DOHH2 (cell line): ENCODE data around the gene PAPOLG.

Experiments used
- EZH2phosphoT487 ChIP-seq: fragments of 200-600 bp; sonication (generic); IDR thresholded peaks from 2 replicates; pipeline ENCODE4 v1.6.1; 2017; ENCODE audit warnings: borderline replicate concordance, mild to moderate bottlenecking, antibody characterized with exemption, low read length, moderate library complexity, mixed read lengths
- TF ChIP-seq, protein P1 (sequence below): fragments of 200-600 bp; sonication (generic); IDR thresholded peaks from one replicate; pipeline ENCODE4 v1.5.1; 2014; ENCODE audit warnings: antibody characterized with exemption, mild to moderate bottlenecking, low read depth, low read length; ENCODE audit not compliant: poor library complexity, severe bottlenecking

DNA sequence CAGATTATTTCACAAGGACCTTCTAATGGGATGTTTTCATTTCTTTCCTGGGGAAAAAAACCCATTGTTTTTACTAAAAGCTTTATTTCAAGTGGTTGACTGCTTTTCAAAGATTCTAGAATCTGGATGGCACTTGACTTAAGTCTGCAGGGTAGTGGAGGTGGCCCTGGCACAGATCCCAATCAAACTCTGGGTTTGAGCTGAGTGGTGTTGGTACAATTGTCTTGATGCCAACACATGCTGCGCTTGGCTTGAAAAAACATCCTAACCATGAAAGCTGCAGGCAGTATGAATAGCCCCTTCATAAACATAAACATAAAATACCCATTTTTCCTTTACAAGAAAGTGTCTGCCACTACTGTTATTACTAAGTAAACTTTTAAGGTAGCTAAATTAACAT, 3.6 kb downstream of the PAPOLG start:
- TF ChIP-seq, protein P1, sequence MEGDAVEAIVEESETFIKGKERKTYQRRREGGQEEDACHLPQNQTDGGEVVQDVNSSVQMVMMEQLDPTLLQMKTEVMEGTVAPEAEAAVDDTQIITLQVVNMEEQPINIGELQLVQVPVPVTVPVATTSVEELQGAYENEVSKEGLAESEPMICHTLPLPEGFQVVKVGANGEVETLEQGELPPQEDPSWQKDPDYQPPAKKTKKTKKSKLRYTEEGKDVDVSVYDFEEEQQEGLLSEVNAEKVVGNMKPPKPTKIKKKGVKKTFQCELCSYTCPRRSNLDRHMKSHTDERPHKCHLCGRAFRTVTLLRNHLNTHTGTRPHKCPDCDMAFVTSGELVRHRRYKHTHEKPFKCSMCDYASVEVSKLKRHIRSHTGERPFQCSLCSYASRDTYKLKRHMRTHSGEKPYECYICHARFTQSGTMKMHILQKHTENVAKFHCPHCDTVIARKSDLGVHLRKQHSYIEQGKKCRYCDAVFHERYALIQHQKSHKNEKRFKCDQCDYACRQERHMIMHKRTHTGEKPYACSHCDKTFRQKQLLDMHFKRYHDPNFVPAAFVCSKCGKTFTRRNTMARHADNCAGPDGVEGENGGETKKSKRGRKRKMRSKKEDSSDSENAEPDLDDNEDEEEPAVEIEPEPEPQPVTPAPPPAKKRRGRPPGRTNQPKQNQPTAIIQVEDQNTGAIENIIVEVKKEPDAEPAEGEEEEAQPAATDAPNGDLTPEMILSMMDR, result no peak
- TF ChIP-seq EZH2phosphoT487, result no peak
